RWPE2 (cell line): ENCODE results near the gene PTBP2.
"Not testable (repeated sequence)": the region's sequence is repeated elsewhere in the genome, so short reads cannot be mapped to it uniquely, and the experiment has no call there.

ENCODE experiments used
- ATAC-seq: fragments of 200-7000 bp; cut with Tn5 transposase; 3 replicates; pipeline ENCODE4 v1.9.1; 2021; ENCODE audit warnings: low read depth
- DNase-seq: peaks from one replicate; pipeline ENCODE4 v3.0.0-alpha.2; 2020; ENCODE audit warnings: low spot score
- H3K27ac ChIP-seq: fragments of 450-650 bp; 2 replicates; pipeline ENCODE4 v1.5.1; 2017; ENCODE audit warnings: mild to moderate bottlenecking; ENCODE audit not compliant: poor library complexity, severe bottlenecking
- H3K27me3 ChIP-seq: fragments of 250-450 bp; sonication (Bioruptor Pico); 2 replicates; pipeline ENCODE4 v1.5.1; 2021; ENCODE audit warnings: mild to moderate bottlenecking, moderate library complexity; ENCODE audit not compliant: insufficient read depth, poor library complexity, severe bottlenecking
- H3K36me3 ChIP-seq: fragments of 250-450 bp; sonication (Bioruptor Pico); 2 replicates; pipeline ENCODE4 v1.5.1; 2020; ENCODE audit warnings: low read depth, mild to moderate bottlenecking, moderate library complexity
- H3K4me1 ChIP-seq: fragments of 250-450 bp; sonication (Bioruptor Pico); 2 replicates; pipeline ENCODE4 v1.5.1; 2021; ENCODE audit warnings: mild to moderate bottlenecking, moderate library complexity; ENCODE audit not compliant: insufficient read depth, poor library complexity, severe bottlenecking
- H3K4me3 ChIP-seq: fragments of 250-450 bp; sonication (Bioruptor Pico); 2 replicates; pipeline ENCODE4 v1.5.1; 2021; ENCODE audit warnings: mild to moderate bottlenecking, moderate library complexity; ENCODE audit not compliant: severe bottlenecking
- H3K9me3 ChIP-seq: fragments of 250-450 bp; sonication (Bioruptor Pico); 2 replicates; pipeline ENCODE4 v1.5.1; 2021; ENCODE audit warnings: mild to moderate bottlenecking, moderate library complexity; ENCODE audit not compliant: severe bottlenecking
- TF ChIP-seq, protein P1 (sequence below): fragments of 450-650 bp; IDR thresholded peaks from one replicate; pipeline ENCODE4 v1.5.1; 2017; ENCODE audit warnings: mild to moderate bottlenecking, moderate library complexity; ENCODE audit not compliant: poor library complexity, severe bottlenecking

PTBP2 gene

DNA sequence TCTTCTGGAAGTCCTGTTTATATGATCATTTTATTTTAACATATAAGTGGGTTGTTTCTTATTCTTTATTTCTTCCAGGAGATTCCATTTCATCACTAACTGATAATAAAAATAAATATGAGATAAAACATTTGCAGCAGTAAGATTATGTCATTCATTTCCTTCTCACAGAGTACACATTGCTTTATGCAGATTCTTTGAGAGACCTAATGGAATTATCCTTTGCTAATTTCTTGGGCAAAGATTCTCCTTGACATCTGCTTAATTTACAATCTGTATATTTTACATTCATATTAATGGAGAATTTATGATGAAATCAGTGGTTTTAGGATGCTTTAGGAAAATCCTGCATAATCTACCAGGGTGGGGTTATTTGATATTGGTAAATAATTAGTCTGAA, 60.6 kb downstream of the PTBP2 start:
- TF ChIP-seq, protein P1, sequence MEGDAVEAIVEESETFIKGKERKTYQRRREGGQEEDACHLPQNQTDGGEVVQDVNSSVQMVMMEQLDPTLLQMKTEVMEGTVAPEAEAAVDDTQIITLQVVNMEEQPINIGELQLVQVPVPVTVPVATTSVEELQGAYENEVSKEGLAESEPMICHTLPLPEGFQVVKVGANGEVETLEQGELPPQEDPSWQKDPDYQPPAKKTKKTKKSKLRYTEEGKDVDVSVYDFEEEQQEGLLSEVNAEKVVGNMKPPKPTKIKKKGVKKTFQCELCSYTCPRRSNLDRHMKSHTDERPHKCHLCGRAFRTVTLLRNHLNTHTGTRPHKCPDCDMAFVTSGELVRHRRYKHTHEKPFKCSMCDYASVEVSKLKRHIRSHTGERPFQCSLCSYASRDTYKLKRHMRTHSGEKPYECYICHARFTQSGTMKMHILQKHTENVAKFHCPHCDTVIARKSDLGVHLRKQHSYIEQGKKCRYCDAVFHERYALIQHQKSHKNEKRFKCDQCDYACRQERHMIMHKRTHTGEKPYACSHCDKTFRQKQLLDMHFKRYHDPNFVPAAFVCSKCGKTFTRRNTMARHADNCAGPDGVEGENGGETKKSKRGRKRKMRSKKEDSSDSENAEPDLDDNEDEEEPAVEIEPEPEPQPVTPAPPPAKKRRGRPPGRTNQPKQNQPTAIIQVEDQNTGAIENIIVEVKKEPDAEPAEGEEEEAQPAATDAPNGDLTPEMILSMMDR: no peak
- no peak overlapping the region for H3K4me3 ChIP-seq
- H3K36me3 ChIP-seq: peaks cover 95% of the 10 kb centered on the region
- ATAC-seq (no peak), DNase-seq (no peak)
- H3K27ac ChIP-seq: no peak overlapping the region
- H3K27me3 ChIP-seq: no peaks in the 10 kb centered on the region
- H3K4me1 ChIP-seq: no peaks in the 10 kb centered on the region
- H3K9me3 ChIP-seq: no peaks in the 10 kb centered on the region

DNA sequence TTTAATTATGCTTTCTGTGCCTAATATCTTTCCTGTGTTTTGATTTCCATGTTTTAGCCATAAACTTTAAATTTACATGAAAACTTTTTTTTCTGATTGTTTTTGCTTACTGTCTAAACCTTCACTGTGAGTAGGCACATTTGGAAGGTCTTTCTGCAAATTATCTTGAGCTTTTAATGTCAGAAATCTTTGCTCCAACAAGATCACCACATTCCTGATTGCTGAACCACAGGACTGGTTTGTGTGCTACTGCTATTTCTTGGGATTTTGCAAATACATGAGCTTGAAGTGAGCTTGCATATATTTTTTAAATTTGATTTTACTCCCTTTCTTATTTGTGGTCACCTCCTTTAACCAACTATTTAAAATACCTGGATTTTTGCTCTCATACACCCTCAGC, 61.3 kb downstream of the PTBP2 start:
- TF ChIP-seq, protein P1: no peak
- no peak overlapping the region for H3K4me3 ChIP-seq
- peaks cover 95% of the 10 kb centered on the region for H3K36me3 ChIP-seq
- no peak overlapping the region for H3K27ac ChIP-seq
- no peaks in the 10 kb centered on the region for H3K9me3 ChIP-seq
- no peaks in the 10 kb centered on the region for H3K4me1 ChIP-seq
- H3K27me3 ChIP-seq: no peaks in the 10 kb centered on the region
- DNase-seq (no peak), ATAC-seq (no peak)

DNA sequence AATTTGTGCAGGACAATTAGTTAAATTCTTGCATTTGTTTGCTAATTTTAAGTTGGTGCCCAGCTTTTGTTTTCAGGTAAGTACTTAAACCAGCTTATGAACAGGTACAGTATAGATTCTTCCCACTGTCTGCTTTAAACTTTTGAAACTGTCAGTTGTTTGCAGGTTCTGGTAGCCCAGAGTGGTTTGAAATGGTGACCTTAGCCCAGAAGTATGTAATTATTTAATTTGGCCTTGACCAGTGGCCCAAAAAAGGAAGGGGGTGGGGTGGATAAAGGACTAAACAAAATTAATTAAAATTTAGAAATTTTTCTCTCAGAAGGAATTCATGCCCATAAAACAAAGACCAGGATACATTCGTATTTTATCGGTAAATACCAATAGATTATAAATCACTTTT, 69.0 kb downstream of the PTBP2 start:
- no peaks in the 10 kb centered on the region for H3K4me1 ChIP-seq
- no peak overlapping the region for H3K27ac ChIP-seq
- TF ChIP-seq, protein P1: no peak
- H3K9me3 ChIP-seq: no peaks in the 10 kb centered on the region
- peaks cover 64% of the 10 kb centered on the region for H3K36me3 ChIP-seq
- ATAC-seq: no peak
- no peak overlapping the region for H3K4me3 ChIP-seq
- DNase-seq: no peak
- no peaks in the 10 kb centered on the region for H3K27me3 ChIP-seq

DNA sequence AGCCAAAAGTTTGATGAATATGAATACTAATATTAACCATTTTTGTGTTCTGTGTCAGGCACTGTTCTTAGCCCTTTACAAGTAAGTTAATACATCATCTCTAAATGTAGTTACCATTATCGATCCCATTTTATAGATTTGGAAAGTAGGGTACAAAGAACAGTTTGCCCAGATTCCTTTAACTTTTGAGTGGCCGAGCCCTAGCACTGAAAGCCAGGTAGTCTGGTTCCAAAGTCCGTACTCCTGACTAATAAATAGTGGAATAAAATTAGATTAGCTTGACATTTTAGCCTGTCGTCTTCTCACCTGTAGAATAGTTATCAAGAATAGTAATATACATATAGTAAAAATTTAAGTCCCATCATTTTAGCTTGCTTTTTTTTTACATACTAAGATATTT, 70.6 kb downstream of the PTBP2 start:
- H3K36me3 ChIP-seq: peaks cover 48% of the 10 kb centered on the region
- H3K27ac ChIP-seq: no peak overlapping the region
- H3K4me1 ChIP-seq: no peaks in the 10 kb centered on the region
- TF ChIP-seq, protein P1: no peak
- no peaks in the 10 kb centered on the region for H3K27me3 ChIP-seq
- DNase-seq (no peak), ATAC-seq (no peak)
- H3K9me3 ChIP-seq: no peaks in the 10 kb centered on the region
- H3K4me3 ChIP-seq: no peak overlapping the region

DNA sequence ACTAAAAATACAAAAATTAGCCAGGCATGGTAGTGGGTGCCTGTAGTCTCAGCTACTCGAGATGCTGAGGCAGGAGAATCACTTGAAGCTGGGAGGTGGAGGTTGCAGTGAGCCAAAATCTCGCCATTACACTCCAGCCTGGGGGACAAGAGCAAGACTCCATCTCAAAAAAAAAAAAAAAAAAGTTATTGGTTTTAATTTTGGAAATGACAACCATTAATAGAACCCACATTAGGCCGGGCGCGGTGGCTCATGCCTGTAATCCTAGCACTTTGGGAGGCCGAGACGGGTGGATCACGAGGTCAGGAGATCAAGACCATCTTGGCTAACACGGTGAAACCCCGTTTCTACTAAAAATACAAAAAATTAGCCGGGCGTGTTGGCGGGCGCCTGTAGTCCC, 80.1 kb downstream of the PTBP2 start:
- not testable (repeated sequence) for H3K9me3 ChIP-seq, H3K4me1 ChIP-seq, DNase-seq, ATAC-seq, H3K4me3 ChIP-seq, H3K27me3 ChIP-seq, H3K27ac ChIP-seq
- peaks cover 48% of the 10 kb centered on the region for H3K36me3 ChIP-seq

DNA sequence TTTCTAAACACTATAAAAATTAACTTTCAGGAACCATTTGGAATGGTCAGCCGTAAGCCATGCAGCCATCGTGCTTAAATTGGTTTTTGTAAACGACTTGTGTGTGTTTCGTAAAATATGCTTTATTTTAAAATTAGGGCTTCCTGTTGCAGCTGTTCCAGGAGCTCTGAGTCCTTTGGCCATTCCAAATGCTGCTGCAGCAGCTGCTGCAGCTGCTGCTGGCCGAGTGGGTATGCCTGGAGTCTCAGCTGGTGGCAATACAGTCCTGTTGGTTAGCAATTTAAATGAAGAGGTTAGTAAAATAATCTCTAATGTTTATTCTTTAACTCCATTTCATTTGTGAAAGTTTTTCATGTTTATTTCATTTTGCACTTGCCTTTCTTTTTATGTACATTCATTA, 83.1 kb downstream of the PTBP2 start:
- ATAC-seq: no peak
- no peaks in the 10 kb centered on the region for H3K27me3 ChIP-seq
- DNase-seq: no peak
- peaks cover 65% of the 10 kb centered on the region for H3K36me3 ChIP-seq
- no peak overlapping the region for H3K4me3 ChIP-seq
- no peaks in the 10 kb centered on the region for H3K4me1 ChIP-seq
- TF ChIP-seq, protein P1: no peak
- H3K27ac ChIP-seq: no peak overlapping the region
- H3K9me3 ChIP-seq: no peaks in the 10 kb centered on the region
